CD14-positive monocyte (primary cell): ENCODE measurements around the gene BCL2. TPM values are rescaled to one million over a fixed set of nuclear protein-coding genes. Genes with fewer than 3 reads are reported as not detected.

Source experiments
- DNase-seq, 3 donors: peaks; one replicate each; pipeline ENCODE4 v3.0.0-alpha.2; 2011 to 2022
- H2AFZ ChIP-seq: 2 replicates; pipeline ENCODE4 v1.6.0; 2012; ENCODE audit warnings: mild to moderate bottlenecking, low read depth, low read length, inconsistent platforms; ENCODE audit not compliant: insufficient read depth, poor library complexity, severe bottlenecking
- H3K27ac ChIP-seq, 2 donors: 1 replicate in 1 of 2; 2 replicates in 1 of 2; pipeline ENCODE4 v1.5.1; 2012 to 2013; ENCODE audit warnings: low read length in 2 of 2, control low read depth in 1 of 2, inconsistent platforms in 1 of 2, low read depth in 1 of 2, mild to moderate bottlenecking in 1 of 2
- H3K27me3 ChIP-seq, 2 donors: one replicate each; pipeline versions ENCODE4 v1.6.0 to v1.6.1; 2011 to 2013; ENCODE audit warnings: low read length in 2 of 2; ENCODE audit not compliant: control insufficient read depth in 2 of 2, insufficient read depth in 2 of 2
- H3K36me3 ChIP-seq, 2 donors: replicated peaks in 1 of 2; 1 replicate in 1 of 2; 2 replicates in 1 of 2; pipeline versions ENCODE4 v1.5.1 to v1.6.1; 2012 to 2013; ENCODE audit warnings: low read length in 2 of 2, control low read depth in 1 of 2, inconsistent platforms in 1 of 2, mild to moderate bottlenecking in 1 of 2; ENCODE audit not compliant: insufficient read depth in 2 of 2, control insufficient read depth in 1 of 2
- H3K4me1 ChIP-seq, 2 donors: 1 replicate in 1 of 2; 2 replicates in 1 of 2; pipeline versions ENCODE4 v1.5.1 to v1.6.1; 2012 to 2013; ENCODE audit warnings: low read length in 2 of 2, control low read depth in 1 of 2, inconsistent platforms in 1 of 2, mild to moderate bottlenecking in 1 of 2, moderate library complexity in 1 of 2; ENCODE audit not compliant: insufficient read depth in 2 of 2, control insufficient read depth in 1 of 2
- H3K4me2 ChIP-seq: replicated peaks from 2 replicates; pipeline ENCODE3; 2012; ENCODE audit warnings: low read length, moderate library complexity, mild to moderate bottlenecking; ENCODE audit not compliant: poor library complexity, severe bottlenecking; ENCODE audit errors: extremely low read depth
- H3K4me3 ChIP-seq, 3 experiments: fragments of 200-600 bp in 1 of 3; sonication (generic) in 1 of 3; replicated peaks in 1 of 3; 1 replicate in 2 of 3; 2 replicates in 1 of 3; pipeline ENCODE4 v1.5.1; 2011 to 2013; ENCODE audit warnings: low read length in 3 of 3, mild to moderate bottlenecking in 3 of 3, control low read depth in 2 of 3, low read depth in 2 of 3, inconsistent platforms in 1 of 3, moderate library complexity in 1 of 3
- H3K79me2 ChIP-seq: 2 replicates; pipeline ENCODE4 v1.6.0; 2012; ENCODE audit warnings: mild to moderate bottlenecking, control low read depth, inconsistent platforms, low read length, moderate library complexity; ENCODE audit not compliant: insufficient read depth
- H3K9ac ChIP-seq: 2 replicates; pipeline ENCODE4 v1.6.0; 2017; ENCODE audit warnings: low read length, mild to moderate bottlenecking; ENCODE audit not compliant: insufficient read depth, poor library complexity, severe bottlenecking
- H3K9me3 ChIP-seq, 2 donors: replicated peaks in 1 of 2; 1 replicate in 1 of 2; 2 replicates in 1 of 2; pipeline versions ENCODE4 v1.5.1 to v1.6.1; 2012 to 2013; ENCODE audit warnings: low read length in 2 of 2, control low read depth in 1 of 2; ENCODE audit not compliant: control insufficient read depth in 1 of 2, insufficient read depth in 1 of 2
- H4K20me1 ChIP-seq: 2 replicates; pipeline ENCODE4 v1.6.0; 2012; ENCODE audit warnings: mild to moderate bottlenecking, low read length, control low read depth, moderate library complexity; ENCODE audit not compliant: insufficient read depth
- H3K27ac Mint-ChIP-seq, 7 donors: one replicate each; pipeline ENCODE4 v1.8.0; 2020; ENCODE audit warnings: mild to moderate bottlenecking in 7 of 7, mixed read lengths in 7 of 7, moderate library complexity in 6 of 7, inconsistent platforms in 2 of 7
- H3K27me3 Mint-ChIP-seq, 3 donors: one replicate each; pipeline ENCODE4 v1.8.0; 2021 to 2022; ENCODE audit warnings: low read depth in 3 of 3, mild to moderate bottlenecking in 3 of 3, mixed read lengths in 3 of 3, moderate library complexity in 3 of 3, inconsistent platforms in 1 of 3
- H3K36me3 Mint-ChIP-seq, 2 donors: one replicate each; pipeline ENCODE4 v1.8.0; 2020; ENCODE audit warnings: mixed read lengths in 2 of 2, inconsistent platforms in 1 of 2, mild to moderate bottlenecking in 1 of 2
- H3K4me1 Mint-ChIP-seq: one replicate; pipeline ENCODE4 v1.8.0; 2020; ENCODE audit warnings: mild to moderate bottlenecking, mixed read lengths
- H3K4me3 Mint-ChIP-seq, 2 donors: one replicate each; pipeline ENCODE4 v1.8.0; 2020; ENCODE audit warnings: mild to moderate bottlenecking in 2 of 2, mixed read lengths in 2 of 2, moderate library complexity in 1 of 2
- H3K9me3 Mint-ChIP-seq, 7 donors: one replicate each; pipeline ENCODE4 v1.8.0; 2020 to 2022; ENCODE audit warnings: mixed read lengths in 7 of 7, mild to moderate bottlenecking in 6 of 7, moderate library complexity in 6 of 7, inconsistent platforms in 2 of 7
- WGBS: methylation state at CpG from one replicate; pipeline ENCODE4 v1.1.5; 2013; ENCODE audit warnings: missing lambda C conversion rate; ENCODE audit not compliant: insufficient coverage; 5-methylcytosine and 5-hydroxymethylcytosine counted together
- intact Hi-C, 2 donors: fragments of 100-400 bp; cut with micrococcal nuclease; formaldehyde crosslinking; loops; one replicate each; pipeline versions ENCODE4 v1.15.0 to v1.15.1; 2023
- polyA plus RNA-seq, 3 donors: library from polyadenylated mRNA; depleted of rRNA in 1 of 3; unstranded in 2 of 3; stranded (reverse) in 1 of 3; fragments of 300-500 nt in 2 of 3; fragments of >200 nt in 1 of 3; fragmentation: Illumina TruSeq in 2 of 3; gene quantifications; 1 replicate in 2 of 3; 2 replicates in 1 of 3; pipeline ENCODE4 v1.2.3, GENCODE V29; 2012 to 2021
- TF ChIP-seq, protein P1 (sequence below): fragments of 200-600 bp; IDR thresholded peaks from one replicate; pipeline ENCODE4 v1.8.0; 2022; ENCODE audit warnings: antibody characterized with exemption, mild to moderate bottlenecking

BCL2 gene
- polyA plus RNA-seq, 3 donors: 0.58 to 2.5 (median 1.1) TPM

DNA sequence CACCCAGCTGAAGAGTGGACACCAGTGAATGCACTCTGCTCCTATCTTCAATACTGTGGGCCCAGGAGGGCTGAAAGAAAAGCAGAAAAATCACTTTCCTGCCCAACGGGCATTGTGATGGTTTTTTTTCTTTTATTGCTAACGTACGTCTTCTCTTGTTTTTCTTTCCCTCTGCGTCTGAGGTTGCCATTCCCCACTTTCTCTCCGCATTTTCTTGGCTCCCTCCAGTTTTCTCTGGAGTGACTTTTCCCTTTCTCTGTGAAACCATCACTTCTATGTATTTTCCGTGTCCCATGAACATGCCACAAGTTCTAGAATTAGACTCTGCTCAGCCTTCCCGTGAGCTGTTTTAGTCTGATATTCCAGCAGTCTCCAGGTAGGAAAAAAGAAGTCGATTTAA, 169.2 kb downstream of the BCL2 start:
- H3K9me3 ChIP-seq: no peaks in the 10 kb centered on the region

DNA sequence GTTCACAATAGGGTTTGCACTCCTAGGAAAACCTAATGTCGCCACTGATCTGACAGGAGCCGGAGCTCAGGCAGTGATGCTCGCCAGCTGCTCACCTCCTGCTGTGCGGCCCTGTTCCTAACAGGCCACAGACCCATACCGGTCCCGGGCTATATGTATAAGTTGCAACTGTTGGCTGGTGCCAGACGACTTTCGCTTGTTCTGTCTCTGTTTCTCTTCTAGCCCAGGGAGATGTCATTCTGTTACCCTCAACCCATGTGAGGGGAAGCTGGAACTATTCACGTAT, 170.3 kb downstream of the BCL2 start:
- Mint-ChIP-seq H3K4me1 (peaks cover 4% of the 10 kb centered on the region), H3K27ac (no peak overlapping the region), H3K9me3 (no peaks in the 10 kb centered on the region), H3K4me3 (no peak overlapping the region), H3K27me3 (peaks cover 0 to 3% (median 0%) of the 10 kb centered on the region in 3 donors), H3K36me3 (no peaks in the 10 kb centered on the region)
- no peak overlapping the region for H3K9ac ChIP-seq
- no peaks in the 10 kb centered on the region for H3K27me3 ChIP-seq
- WGBS: 98% methylated on average over 5 of the region's 9 CpGs
- H3K9me3 ChIP-seq: no peaks in the 10 kb centered on the region
- H3K4me1 ChIP-seq: no peaks in the 10 kb centered on the region
- TF ChIP-seq, protein P1, sequence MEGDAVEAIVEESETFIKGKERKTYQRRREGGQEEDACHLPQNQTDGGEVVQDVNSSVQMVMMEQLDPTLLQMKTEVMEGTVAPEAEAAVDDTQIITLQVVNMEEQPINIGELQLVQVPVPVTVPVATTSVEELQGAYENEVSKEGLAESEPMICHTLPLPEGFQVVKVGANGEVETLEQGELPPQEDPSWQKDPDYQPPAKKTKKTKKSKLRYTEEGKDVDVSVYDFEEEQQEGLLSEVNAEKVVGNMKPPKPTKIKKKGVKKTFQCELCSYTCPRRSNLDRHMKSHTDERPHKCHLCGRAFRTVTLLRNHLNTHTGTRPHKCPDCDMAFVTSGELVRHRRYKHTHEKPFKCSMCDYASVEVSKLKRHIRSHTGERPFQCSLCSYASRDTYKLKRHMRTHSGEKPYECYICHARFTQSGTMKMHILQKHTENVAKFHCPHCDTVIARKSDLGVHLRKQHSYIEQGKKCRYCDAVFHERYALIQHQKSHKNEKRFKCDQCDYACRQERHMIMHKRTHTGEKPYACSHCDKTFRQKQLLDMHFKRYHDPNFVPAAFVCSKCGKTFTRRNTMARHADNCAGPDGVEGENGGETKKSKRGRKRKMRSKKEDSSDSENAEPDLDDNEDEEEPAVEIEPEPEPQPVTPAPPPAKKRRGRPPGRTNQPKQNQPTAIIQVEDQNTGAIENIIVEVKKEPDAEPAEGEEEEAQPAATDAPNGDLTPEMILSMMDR: no peak
- no peaks in the 10 kb centered on the region for H3K79me2 ChIP-seq
- H2AFZ ChIP-seq: no peak overlapping the region
- H3K4me2 ChIP-seq: no peak overlapping the region
- DNase-seq: no peak
- no peaks in the 10 kb centered on the region for H3K36me3 ChIP-seq
- intact Hi-C loops: no loop called here
- H3K4me3 ChIP-seq: no peak overlapping the region
- H3K27ac ChIP-seq: no peak overlapping the region
- no peaks in the 10 kb centered on the region for H4K20me1 ChIP-seq

More for the DNA sequence above, 169.2 kb downstream of the BCL2 start:
- Histone ChIP-seq H3K27me3 (no peaks in the 10 kb centered on the region), H3K4me3 (no peak overlapping the region), H3K4me2 (no peak overlapping the region), H3K9ac (no peak overlapping the region), H3K79me2 (no peaks in the 10 kb centered on the region), H3K27ac (no peak overlapping the region), H3K36me3 (no peaks in the 10 kb centered on the region), H3K4me1 (peaks cover 4 to 5% of the 10 kb centered on the region in 2 donors), H4K20me1 (no peaks in the 10 kb centered on the region), H2AFZ (no peak overlapping the region)
- Mint-ChIP-seq H3K9me3 (no peaks in the 10 kb centered on the region), H3K4me1 (peaks cover 6% of the 10 kb centered on the region), H3K27me3 (peaks cover 0 to 4% (median 2%) of the 10 kb centered on the region in 3 donors), H3K4me3 (no peak overlapping the region), H3K27ac (no peak overlapping the region), H3K36me3 (no peaks in the 10 kb centered on the region)
- TF ChIP-seq, protein P1: no peak
- WGBS: 91% methylated on average over 6 of the region's 8 CpGs
- no peak for DNase-seq
- intact Hi-C loops: loop anchor here in 1 of 2 donors (10.0 kb wide), 1 partner anchor 76 kb away; no protein-coding TSS in a partner anchor
